PC-9 (cell line): ENCODE results near the gene BANP. TPM values are rescaled to one million over a fixed set of nuclear protein-coding genes. Genes with fewer than 3 reads are reported as not detected.

Experiments used
- BruUV-seq: library from RNA; stranded (reverse); fragments of 400-500 nt; replicated peaks from 2 replicates; lab custom pipeline; 2021; lab: Mats Ljungman, UMichigan
- CTCF ChIA-PET: fragments of 300-600 bp; sonication (Branson Sonifier 250); formaldehyde crosslinking; loops from one replicate; lab custom pipeline; 2022; ENCODE audit warnings: antibody characterized with exemption; lab: Charles Lee
- POLR2A ChIA-PET: fragments of 300-600 bp; sonication (Branson Sonifier 250); formaldehyde crosslinking; loops from one replicate; lab custom pipeline; 2022; ENCODE audit warnings: antibody characterized with exemption; ENCODE audit not compliant: unreplicated experiment; lab: Charles Lee
- DNase-seq, 2 experiments: peaks; one replicate each; pipeline versions ENCODE4 v3.0.0 to v3.0.0-alpha.2; 2015 to 2022; ENCODE audit warnings: mixed read lengths in 1 of 2
- H2AFZ ChIP-seq: fragments of 200-600 bp; sonication (generic); 2 replicates; pipeline ENCODE4 v1.8.1; 2017; ENCODE audit warnings: antibody characterized with exemption
- H3F3A ChIP-seq: fragments of 200-600 bp; sonication (generic); 2 replicates; pipeline ENCODE4 v1.8.1; 2017; ENCODE audit warnings: antibody characterized with exemption, mild to moderate bottlenecking, low read depth; ENCODE audit not compliant: insufficient read depth
- H3K27ac ChIP-seq: fragments of 200-600 bp; sonication (generic); 2 replicates; pipeline ENCODE4 v1.6.1; 2016; ENCODE audit warnings: mixed run types
- H3K27me3 ChIP-seq: fragments of 200-600 bp; sonication (generic); 2 replicates; pipeline ENCODE4 v1.6.1; 2016; ENCODE audit warnings: low read depth, mixed run types; ENCODE audit not compliant: insufficient read depth
- H3K36me3 ChIP-seq: fragments of 200-600 bp; sonication (generic); 2 replicates; pipeline ENCODE4 v1.6.1; 2016; ENCODE audit warnings: low read depth, mixed run types
- H3K4me1 ChIP-seq: fragments of 200-600 bp; sonication (generic); replicated peaks from 2 replicates; pipeline ENCODE4 v1.6.1; 2016; ENCODE audit warnings: mixed run types; ENCODE audit not compliant: insufficient read depth
- H3K4me2 ChIP-seq: fragments of 200-600 bp; sonication (generic); 2 replicates; pipeline ENCODE4 v1.6.1; 2017; ENCODE audit warnings: mixed run types
- H3K4me3 ChIP-seq: fragments of 200-600 bp; sonication (generic); 2 replicates; pipeline ENCODE4 v1.6.1; 2016; ENCODE audit warnings: mixed run types
- H3K79me2 ChIP-seq: fragments of 200-600 bp; sonication (generic); 2 replicates; pipeline ENCODE4 v1.6.1; 2017; ENCODE audit warnings: low read depth, mixed run types
- H3K9me2 ChIP-seq: fragments of 200-600 bp; sonication (generic); 2 replicates; pipeline ENCODE4 v1.8.1; 2017; ENCODE audit warnings: mild to moderate bottlenecking; ENCODE audit not compliant: insufficient read depth
- H3K9me3 ChIP-seq: fragments of 200-600 bp; sonication (generic); 2 replicates; pipeline ENCODE4 v1.8.1; 2016; ENCODE audit warnings: low read depth; ENCODE audit not compliant: insufficient read depth
- H4K20me1 ChIP-seq: fragments of 200-600 bp; sonication (generic); 2 replicates; pipeline ENCODE4 v1.8.1; 2017; ENCODE audit not compliant: insufficient read depth
- EZH2 ChIP-seq: fragments of 200-600 bp; sonication (generic); IDR thresholded peaks from 2 replicates; pipeline ENCODE4 v1.8.0; 2017; ENCODE audit warnings: antibody characterized with exemption, low read depth
- intact Hi-C: fragments of 100-400 bp; cut with micrococcal nuclease; formaldehyde crosslinking; loops from one replicate; pipeline ENCODE4 v1.10.0; 2022; ENCODE audit not compliant: unreplicated experiment
- total RNA-seq: library from RNA; stranded (reverse); gene quantifications from 2 replicates; pipeline ENCODE4 v1.2.3, GENCODE V29; 2021
- TF ChIP-seq, protein P1 (sequence below): fragments of 200-600 bp; sonication (generic); conservative IDR thresholded peaks from 2 replicates; pipeline ENCODE4 v1.6.1; 2017; ENCODE audit warnings: mixed run types, antibody characterized with exemption, mild to moderate bottlenecking, moderate library complexity

The BANP gene
- total RNA-seq, 1 experiment from 2014 or later = 73.2 TPM

DNA sequence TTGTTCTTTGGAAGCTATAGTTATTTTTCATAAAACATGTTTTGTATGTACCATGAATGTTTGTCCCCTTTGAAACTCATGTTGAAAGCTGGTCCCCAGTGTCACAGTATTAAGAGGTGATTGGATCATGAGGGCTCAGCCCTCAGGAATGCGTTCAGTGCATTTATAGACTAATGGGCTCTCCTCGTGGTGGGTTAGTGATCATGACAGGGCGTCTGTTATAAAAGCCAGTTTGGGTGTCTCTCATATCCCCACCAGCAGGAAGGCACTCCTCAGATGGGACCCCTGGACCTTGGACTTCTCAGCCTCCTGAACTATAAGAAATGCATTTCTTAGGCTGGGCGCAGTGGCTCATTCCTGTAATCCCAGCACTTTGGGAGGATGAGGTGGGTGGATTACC, 10.4 kb downstream of the BANP start:
- intact Hi-C loops = no loop called here
- POLR2A ChIA-PET = no interaction called here
- no peak overlapping the region for H3K4me2 ChIP-seq
- no TSS peak for BruUV-seq
- no peak overlapping the region for H3K4me3 ChIP-seq
- TF ChIP-seq, protein P1, sequence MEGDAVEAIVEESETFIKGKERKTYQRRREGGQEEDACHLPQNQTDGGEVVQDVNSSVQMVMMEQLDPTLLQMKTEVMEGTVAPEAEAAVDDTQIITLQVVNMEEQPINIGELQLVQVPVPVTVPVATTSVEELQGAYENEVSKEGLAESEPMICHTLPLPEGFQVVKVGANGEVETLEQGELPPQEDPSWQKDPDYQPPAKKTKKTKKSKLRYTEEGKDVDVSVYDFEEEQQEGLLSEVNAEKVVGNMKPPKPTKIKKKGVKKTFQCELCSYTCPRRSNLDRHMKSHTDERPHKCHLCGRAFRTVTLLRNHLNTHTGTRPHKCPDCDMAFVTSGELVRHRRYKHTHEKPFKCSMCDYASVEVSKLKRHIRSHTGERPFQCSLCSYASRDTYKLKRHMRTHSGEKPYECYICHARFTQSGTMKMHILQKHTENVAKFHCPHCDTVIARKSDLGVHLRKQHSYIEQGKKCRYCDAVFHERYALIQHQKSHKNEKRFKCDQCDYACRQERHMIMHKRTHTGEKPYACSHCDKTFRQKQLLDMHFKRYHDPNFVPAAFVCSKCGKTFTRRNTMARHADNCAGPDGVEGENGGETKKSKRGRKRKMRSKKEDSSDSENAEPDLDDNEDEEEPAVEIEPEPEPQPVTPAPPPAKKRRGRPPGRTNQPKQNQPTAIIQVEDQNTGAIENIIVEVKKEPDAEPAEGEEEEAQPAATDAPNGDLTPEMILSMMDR = no peak
- no peak for TF ChIP-seq EZH2
- H3K79me2 ChIP-seq = peaks cover 54% of the 10 kb centered on the region
- DNase-seq = no peak
- H3K9me2 ChIP-seq = no peaks in the 10 kb centered on the region
- no peak overlapping the region for H3K27ac ChIP-seq
- no peaks in the 10 kb centered on the region for H3K9me3 ChIP-seq
- H3K4me1 ChIP-seq = no peaks in the 10 kb centered on the region
- H3F3A ChIP-seq = 0 out of 2 replicates have a peak, but pooled peaks cover 3% of the 10 kb centered on the region
- no peaks in the 10 kb centered on the region for H3K27me3 ChIP-seq
- no peak overlapping the region for H2AFZ ChIP-seq
- no peaks in the 10 kb centered on the region for H3K36me3 ChIP-seq
- CTCF ChIA-PET = no interaction called here
- H4K20me1 ChIP-seq = 0 out of 2 replicates have a peak, but pooled peaks cover 5% of the 10 kb centered on the region

DNA sequence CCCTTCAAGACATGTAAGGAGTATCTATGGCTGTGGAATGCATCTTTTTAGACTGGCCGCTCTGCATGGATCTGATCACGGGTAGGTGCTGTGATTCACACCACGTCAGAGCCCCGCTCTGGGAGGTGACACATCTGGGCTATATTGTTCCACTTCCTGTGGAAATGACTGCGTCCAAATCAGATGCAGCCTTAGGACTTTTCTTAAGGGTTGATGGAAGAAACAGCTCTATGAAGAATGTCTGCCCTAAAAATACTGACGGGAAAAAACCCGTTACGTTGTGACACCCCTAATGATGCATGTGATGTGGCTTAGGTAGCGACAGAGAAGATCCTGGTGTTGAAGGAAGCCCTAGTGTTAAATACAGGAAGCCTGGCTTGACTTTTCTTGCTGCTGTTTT, 12.2 kb downstream of the BANP start:
- TF ChIP-seq, protein P1 = no peak
- no peak for TF ChIP-seq EZH2
- Histone ChIP-seq H3K9me2 (no peaks in the 10 kb centered on the region), H3K27me3 (no peaks in the 10 kb centered on the region), H3K4me2 (no peak overlapping the region), H3F3A (no peaks in the 10 kb centered on the region), H3K4me1 (no peaks in the 10 kb centered on the region), H3K36me3 (no peaks in the 10 kb centered on the region), H3K9me3 (no peaks in the 10 kb centered on the region), H3K4me3 (no peak overlapping the region), H4K20me1 (0 out of 2 replicates have a peak, but pooled peaks cover 5% of the 10 kb centered on the region), H3K79me2 (peaks cover 51% of the 10 kb centered on the region), H3K27ac (no peak overlapping the region), H2AFZ (no peak overlapping the region)
- ChIA-PET POLR2A (no interaction called here), CTCF (no interaction called here)
- no TSS peak for BruUV-seq
- intact Hi-C loops = no loop called here
- peak in 1 of 2 experiments; percentile 19 for DNase-seq

DNA sequence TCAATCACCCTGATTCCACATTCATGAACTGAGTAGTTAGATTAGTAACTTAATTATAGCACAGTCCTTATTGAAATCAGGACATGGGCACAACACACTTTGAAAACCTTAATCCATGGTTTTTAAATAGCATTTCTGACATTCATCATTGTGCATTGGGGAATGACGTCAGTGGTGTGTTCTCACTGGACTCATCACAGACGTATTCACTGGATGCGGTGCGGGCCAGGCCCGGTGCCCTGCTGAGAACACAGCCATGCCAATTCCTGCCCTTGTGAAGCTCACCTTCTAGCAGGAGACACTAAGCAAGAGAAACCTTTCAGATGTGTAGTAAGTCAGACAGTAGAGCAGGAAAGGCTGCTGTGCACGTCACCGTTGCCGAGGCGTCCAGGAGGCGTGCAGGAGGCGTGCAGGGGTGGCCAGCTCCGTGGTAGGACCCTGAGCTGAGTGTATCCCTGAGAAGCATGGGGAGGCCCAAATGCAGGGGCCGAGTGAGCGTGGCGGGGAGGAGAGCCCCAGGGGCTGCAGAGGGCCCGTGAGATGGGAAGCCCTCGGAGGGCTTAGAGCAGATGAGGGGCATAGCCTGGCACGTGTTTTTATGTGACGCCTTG, 12.9 kb downstream of the BANP start:
- no TSS peak for BruUV-seq
- no peaks in the 10 kb centered on the region for H3K9me2 ChIP-seq
- H3K4me1 ChIP-seq = no peaks in the 10 kb centered on the region
- H3K36me3 ChIP-seq = no peaks in the 10 kb centered on the region
- CTCF ChIA-PET = no interaction called here
- H3F3A ChIP-seq = no peaks in the 10 kb centered on the region
- intact Hi-C loops = no loop called here
- POLR2A ChIA-PET = no interaction called here
- H3K4me2 ChIP-seq = no peak overlapping the region
- peak in 1 of 2 experiments; percentile 32 for DNase-seq
- TF ChIP-seq, protein P1 = no peak
- TF ChIP-seq EZH2 = no peak
- no peak overlapping the region for H2AFZ ChIP-seq
- 0 out of 2 replicates have a peak, but pooled peaks cover 5% of the 10 kb centered on the region for H4K20me1 ChIP-seq
- H3K27me3 ChIP-seq = no peaks in the 10 kb centered on the region
- peaks cover 49% of the 10 kb centered on the region for H3K79me2 ChIP-seq
- no peak overlapping the region for H3K27ac ChIP-seq
- no peak overlapping the region for H3K4me3 ChIP-seq
- no peaks in the 10 kb centered on the region for H3K9me3 ChIP-seq
